GM21786 (cell line): Measurements from ENCODE around the gene CYP46A1.
"Not testable (repeated sequence)": the region's sequence is repeated elsewhere in the genome, so short reads cannot be mapped to it uniquely, and the experiment has no call there.

Source experiments
- ATAC-seq: cut with Tn5 transposase; IDR thresholded peaks from one replicate; pipeline ENCODE4 v1.9.1; 2021; ENCODE audit not compliant: unreplicated experiment

The CYP46A1 gene

GRCh38 chr14:99754141-99755067 lies 70.3 kb downstream of the CYP46A1 start:
- ATAC-seq: no peak

- no peak for ATAC-seq
Measured at GRCh38 chr14:99755068-99755405, 70.9 kb downstream of the CYP46A1 start.

GRCh38 chr14:99755629-99756603 lies 71.8 kb downstream of the CYP46A1 start:
- ATAC-seq: no peak

GRCh38 chr14:99756796-99757195 lies 72.7 kb downstream of the CYP46A1 start:
- ATAC-seq: no peak

GRCh38 chr14:99757331-99758070 lies 73.4 kb downstream of the CYP46A1 start:
- ATAC-seq: no peak

GRCh38 chr14:99758121-99758821 lies 74.2 kb downstream of the CYP46A1 start:
- ATAC-seq: no peak

- no peak for ATAC-seq
Measured at GRCh38 chr14:99758872-99759545, 74.9 kb downstream of the CYP46A1 start.

- ATAC-seq: peak; percentile 44
Measured at GRCh38 chr14:99759546-99759925, 75.4 kb downstream of the CYP46A1 start.

- no peak for ATAC-seq
Measured at GRCh38 chr14:99760817-99761216, 76.7 kb downstream of the CYP46A1 start.

GRCh38 chr14:99762911-99763310 lies 78.8 kb downstream of the CYP46A1 start:
- not testable (repeated sequence) for ATAC-seq

GRCh38 chr14:99763527-99764221 lies 79.6 kb downstream of the CYP46A1 start:
- ATAC-seq: no peak

GRCh38 chr14:99764222-99764706 lies 80.2 kb downstream of the CYP46A1 start:
- ATAC-seq: no peak

- no peak for ATAC-seq
Measured at GRCh38 chr14:99768381-99768780, 84.3 kb downstream of the CYP46A1 start.

- ATAC-seq: no peak
Measured at GRCh38 chr14:99769123-99769522, 85.0 kb downstream of the CYP46A1 start.

GRCh38 chr14:99769799-99770198 lies 85.7 kb downstream of the CYP46A1 start:
- ATAC-seq: no peak

- ATAC-seq: no peak
Measured at GRCh38 chr14:99772371-99773283, 88.5 kb downstream of the CYP46A1 start.

GRCh38 chr14:99773521-99774497 lies 89.7 kb downstream of the CYP46A1 start:
- ATAC-seq: no peak
